Caco-2 (cell line): Measurements from ENCODE around the gene SVOP. TPM values are rescaled to one million over a fixed set of nuclear protein-coding genes. Genes with fewer than 3 reads are reported as not detected.

Experiments
- BruUV-seq: library from RNA; stranded (reverse); fragments of 400-500 nt; replicated peaks from 2 replicates; lab custom pipeline; 2021; lab: Mats Ljungman, UMichigan
- CTCF ChIA-PET: fragments of 300-600 bp; sonication (Branson Sonifier 250); formaldehyde crosslinking; loops from one replicate; lab custom pipeline; 2022; ENCODE audit warnings: antibody characterized with exemption; lab: Charles Lee
- POLR2A ChIA-PET: fragments of 300-600 bp; sonication (Branson Sonifier 250); formaldehyde crosslinking; loops from one replicate; lab custom pipeline; 2022; ENCODE audit warnings: antibody characterized with exemption; lab: Charles Lee
- DNase-seq, 2 experiments: peaks; one replicate each; pipeline versions ENCODE4 v3.0.0 to v3.0.0-alpha.2; 2020 to 2022
- H3K27me3 ChIP-seq: replicated peaks from 2 replicates; pipeline ENCODE4 v1.6.0; 2011; ENCODE audit warnings: low read length; ENCODE audit not compliant: control insufficient read depth, insufficient read depth
- H3K36me3 ChIP-seq: 2 replicates; pipeline ENCODE4 v1.5.1; 2011; ENCODE audit warnings: low read length; ENCODE audit not compliant: control insufficient read depth, insufficient read depth
- H3K4me1 ChIP-seq: fragments of 250-450 bp; sonication (Bioruptor Pico); 2 replicates; pipeline ENCODE4 v1.5.1; 2020; ENCODE audit warnings: mild to moderate bottlenecking
- H3K4me3 ChIP-seq: 2 replicates; pipeline ENCODE4 v1.5.1; 2011; ENCODE audit warnings: low read depth, mild to moderate bottlenecking, control low read depth, low read length
- H3K9me3 ChIP-seq: fragments of 250-450 bp; sonication (Bioruptor Pico); 2 replicates; pipeline ENCODE4 v1.5.1; 2020; ENCODE audit warnings: mild to moderate bottlenecking, moderate library complexity
- H3K27ac Mint-ChIP-seq: one replicate; pipeline ENCODE4 v1.8.0; 2022; ENCODE audit warnings: mixed read lengths; ENCODE audit not compliant: unreplicated experiment
- H3K27me3 Mint-ChIP-seq: one replicate; pipeline ENCODE4 v1.8.0; 2022; ENCODE audit warnings: mixed read lengths; ENCODE audit not compliant: insufficient read depth, unreplicated experiment
- H3K36me3 Mint-ChIP-seq: one replicate; pipeline ENCODE4 v1.8.0; 2022; ENCODE audit warnings: mild to moderate bottlenecking, mixed read lengths; ENCODE audit not compliant: insufficient read depth, unreplicated experiment
- H3K4me1 Mint-ChIP-seq: one replicate; pipeline ENCODE4 v1.8.0; 2022; ENCODE audit warnings: low read depth, mixed read lengths; ENCODE audit not compliant: unreplicated experiment
- H3K4me3 Mint-ChIP-seq: one replicate; pipeline ENCODE4 v1.8.0; 2022; ENCODE audit warnings: mild to moderate bottlenecking, moderate library complexity, mixed read lengths; ENCODE audit not compliant: unreplicated experiment
- H3K9me3 Mint-ChIP-seq: one replicate; pipeline ENCODE4 v1.8.0; 2022; ENCODE audit warnings: mixed read lengths; ENCODE audit not compliant: unreplicated experiment
- CTCF ChIP-seq, 2 experiments: fragments of 200-600 bp in 1 of 2; IDR thresholded peaks; 1 replicate in 1 of 2; 2 replicates in 1 of 2; pipeline versions ENCODE4 v1.5.1 to v1.8.0; 2011 to 2022; ENCODE audit warnings: antibody characterized with exemption in 1 of 2, control low read depth in 1 of 2, inconsistent platforms in 1 of 2, low read depth in 1 of 2, low read length in 1 of 2, mild to moderate bottlenecking in 1 of 2, moderate library complexity in 1 of 2; ENCODE audit not compliant: insufficient read depth in 1 of 2, severe bottlenecking in 1 of 2, unreplicated experiment in 1 of 2
- intact Hi-C: fragments of 100-400 bp; cut with micrococcal nuclease; formaldehyde crosslinking; loops from one replicate; pipeline ENCODE4 v1.10.0; 2022; ENCODE audit not compliant: unreplicated experiment
- total RNA-seq: library from RNA; stranded (reverse); gene quantifications from 2 replicates; pipeline ENCODE4 v1.2.3, GENCODE V29; 2022

Gene SVOP
- total RNA-seq, 1 experiment from 2014 or later: 0.09 TPM

- intact Hi-C loops: no loop called here
- H3K4me3 ChIP-seq: no peak overlapping the region
- ChIA-PET CTCF (interaction anchor here (0.6 kb wide), 1 partner anchor 207 kb away, joined by 3 read pairs; no protein-coding TSS in a partner anchor), POLR2A (no interaction called here)
- BruUV-seq: no TSS peak
- Mint-ChIP-seq H3K9me3 (no peaks in the 10 kb centered on the region), H3K27me3 (peaks cover 7% of the 10 kb centered on the region), H3K36me3 (no peaks in the 10 kb centered on the region), H3K27ac (no peak overlapping the region), H3K4me3 (no peak overlapping the region), H3K4me1 (no peaks in the 10 kb centered on the region)
- no peaks in the 10 kb centered on the region for H3K9me3 ChIP-seq
- no peaks in the 10 kb centered on the region for H3K4me1 ChIP-seq
- H3K27me3 ChIP-seq: no peaks in the 10 kb centered on the region
- H3K36me3 ChIP-seq: no peaks in the 10 kb centered on the region
- DNase-seq: no peak
- TF ChIP-seq CTCF (IDR thresholded peaks at IDR 0.05; ENCODE audit: insufficient read depth in 1 of 2, low read depth in 1 of 2, low read length in 1 of 2, severe bottlenecking in 1 of 2, unreplicated experiment in 1 of 2): no peak
Measured at GRCh38 chr12:109044241-109044640, 23.4 kb upstream of the SVOP start.

GRCh38 chr12:109036975-109037374 is 16.1 kb upstream of the SVOP start:
- Mint-ChIP-seq H3K9me3 (peaks cover 13% of the 10 kb centered on the region), H3K27ac (no peak overlapping the region), H3K27me3 (no peaks in the 10 kb centered on the region), H3K4me3 (no peak overlapping the region), H3K4me1 (no peaks in the 10 kb centered on the region), H3K36me3 (no peaks in the 10 kb centered on the region)
- CTCF ChIA-PET: no interaction called here
- Histone ChIP-seq H3K27me3 (no peaks in the 10 kb centered on the region), H3K4me3 (no peak overlapping the region), H3K9me3 (peaks cover 7% of the 10 kb centered on the region; the same call in 1 of the 2 replicates), H3K4me1 (no peaks in the 10 kb centered on the region), H3K36me3 (no peaks in the 10 kb centered on the region)
- no peak for TF ChIP-seq CTCF (IDR thresholded peaks at IDR 0.05; ENCODE audit: insufficient read depth in 1 of 2, low read depth in 1 of 2, low read length in 1 of 2, severe bottlenecking in 1 of 2, unreplicated experiment in 1 of 2)
- intact Hi-C loops: no loop called here
- no peak for DNase-seq
- POLR2A ChIA-PET: no interaction called here
- no TSS peak for BruUV-seq

- Histone ChIP-seq H3K4me1 (no peaks in the 10 kb centered on the region), H3K27me3 (no peaks in the 10 kb centered on the region), H3K4me3 (no peak overlapping the region), H3K36me3 (no peaks in the 10 kb centered on the region), H3K9me3 (peaks cover 7% of the 10 kb centered on the region; the same call in 1 of the 2 replicates)
- no peaks in the 10 kb centered on the region for H3K27me3 Mint-ChIP-seq
- CTCF ChIA-PET: interaction anchor here (0.5 kb wide), 1 partner anchor 64 kb away, joined by 4 read pairs; the partner anchor contains the start of gene UNG
- POLR2A ChIA-PET: no interaction called here
- no TSS peak for BruUV-seq
- H3K27ac Mint-ChIP-seq: no peak overlapping the region
- H3K9me3 Mint-ChIP-seq: peaks cover 13% of the 10 kb centered on the region
- no peak for TF ChIP-seq CTCF (IDR thresholded peaks at IDR 0.05; ENCODE audit: insufficient read depth in 1 of 2, low read depth in 1 of 2, low read length in 1 of 2, severe bottlenecking in 1 of 2, unreplicated experiment in 1 of 2)
- intact Hi-C loops: no loop called here
- peak in 1 of 2 experiments; percentile 11 for DNase-seq
- H3K4me1 Mint-ChIP-seq: peaks cover 6% of the 10 kb centered on the region
- H3K4me3 Mint-ChIP-seq: no peak overlapping the region
- no peaks in the 10 kb centered on the region for H3K36me3 Mint-ChIP-seq
Measured at GRCh38 chr12:109033239-109034196, 12.7 kb upstream of the SVOP start.
